Panc1 (cell line): Measurements from ENCODE around the gene CNTN3.

Source experiments
- POLR2AphosphoS5 ChIP-seq: IDR thresholded peaks from 2 replicates; pipeline ENCODE4 v1.6.1; 2012; ENCODE audit warnings: mild to moderate bottlenecking, low read depth, low read length, moderate library complexity
- SIN3A ChIP-seq: IDR thresholded peaks from 2 replicates; pipeline ENCODE4 v1.6.1; 2012; ENCODE audit warnings: low read depth, mild to moderate bottlenecking, low read length, moderate library complexity, borderline replicate concordance; ENCODE audit not compliant: insufficient read depth
- TCF7L2 ChIP-seq: IDR thresholded peaks from 2 replicates; pipeline ENCODE4 v1.6.1; 2011; ENCODE audit warnings: mild to moderate bottlenecking, low read depth, low read length, inconsistent platforms
- TF ChIP-seq, protein P1 (sequence below): fragments of 450-650 bp; IDR thresholded peaks from 2 replicates; pipeline ENCODE4 v1.5.1; 2017; ENCODE audit warnings: mild to moderate bottlenecking
- TF ChIP-seq, protein P2 (sequence below), 2 experiments: IDR thresholded peaks; 2 replicates each; pipeline ENCODE4 v1.6.1; 2011 to 2012; ENCODE audit warnings: low read depth in 2 of 2, control low read depth in 1 of 2, low read length in 1 of 2, mild to moderate bottlenecking in 1 of 2, moderate library complexity in 1 of 2; ENCODE audit not compliant: insufficient read depth in 1 of 2

DNA sequence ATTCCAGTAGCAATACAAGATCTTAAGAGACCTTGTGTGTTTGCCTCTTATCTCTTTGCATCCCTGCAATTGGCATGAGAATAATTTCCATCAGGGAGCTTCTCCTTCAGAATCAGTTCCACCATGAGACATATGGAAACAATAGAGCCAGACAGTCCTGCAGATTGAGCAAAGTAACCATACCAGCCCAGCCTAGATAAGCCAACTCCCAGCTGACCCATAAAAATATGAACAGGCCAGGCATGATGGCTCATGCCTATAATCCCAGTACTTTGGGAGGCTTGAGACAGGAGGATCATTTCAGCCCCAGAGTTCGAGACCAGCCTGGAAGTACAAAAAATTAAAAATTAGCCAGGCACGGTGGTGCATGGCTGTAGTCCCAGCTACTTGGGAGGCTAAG, 12.7 kb downstream of the CNTN3 start:
- TF ChIP-seq, protein P1, sequence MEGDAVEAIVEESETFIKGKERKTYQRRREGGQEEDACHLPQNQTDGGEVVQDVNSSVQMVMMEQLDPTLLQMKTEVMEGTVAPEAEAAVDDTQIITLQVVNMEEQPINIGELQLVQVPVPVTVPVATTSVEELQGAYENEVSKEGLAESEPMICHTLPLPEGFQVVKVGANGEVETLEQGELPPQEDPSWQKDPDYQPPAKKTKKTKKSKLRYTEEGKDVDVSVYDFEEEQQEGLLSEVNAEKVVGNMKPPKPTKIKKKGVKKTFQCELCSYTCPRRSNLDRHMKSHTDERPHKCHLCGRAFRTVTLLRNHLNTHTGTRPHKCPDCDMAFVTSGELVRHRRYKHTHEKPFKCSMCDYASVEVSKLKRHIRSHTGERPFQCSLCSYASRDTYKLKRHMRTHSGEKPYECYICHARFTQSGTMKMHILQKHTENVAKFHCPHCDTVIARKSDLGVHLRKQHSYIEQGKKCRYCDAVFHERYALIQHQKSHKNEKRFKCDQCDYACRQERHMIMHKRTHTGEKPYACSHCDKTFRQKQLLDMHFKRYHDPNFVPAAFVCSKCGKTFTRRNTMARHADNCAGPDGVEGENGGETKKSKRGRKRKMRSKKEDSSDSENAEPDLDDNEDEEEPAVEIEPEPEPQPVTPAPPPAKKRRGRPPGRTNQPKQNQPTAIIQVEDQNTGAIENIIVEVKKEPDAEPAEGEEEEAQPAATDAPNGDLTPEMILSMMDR: no peak
- no peak for TF ChIP-seq POLR2AphosphoS5
- no peak for TF ChIP-seq TCF7L2
- TF ChIP-seq, protein P2, sequence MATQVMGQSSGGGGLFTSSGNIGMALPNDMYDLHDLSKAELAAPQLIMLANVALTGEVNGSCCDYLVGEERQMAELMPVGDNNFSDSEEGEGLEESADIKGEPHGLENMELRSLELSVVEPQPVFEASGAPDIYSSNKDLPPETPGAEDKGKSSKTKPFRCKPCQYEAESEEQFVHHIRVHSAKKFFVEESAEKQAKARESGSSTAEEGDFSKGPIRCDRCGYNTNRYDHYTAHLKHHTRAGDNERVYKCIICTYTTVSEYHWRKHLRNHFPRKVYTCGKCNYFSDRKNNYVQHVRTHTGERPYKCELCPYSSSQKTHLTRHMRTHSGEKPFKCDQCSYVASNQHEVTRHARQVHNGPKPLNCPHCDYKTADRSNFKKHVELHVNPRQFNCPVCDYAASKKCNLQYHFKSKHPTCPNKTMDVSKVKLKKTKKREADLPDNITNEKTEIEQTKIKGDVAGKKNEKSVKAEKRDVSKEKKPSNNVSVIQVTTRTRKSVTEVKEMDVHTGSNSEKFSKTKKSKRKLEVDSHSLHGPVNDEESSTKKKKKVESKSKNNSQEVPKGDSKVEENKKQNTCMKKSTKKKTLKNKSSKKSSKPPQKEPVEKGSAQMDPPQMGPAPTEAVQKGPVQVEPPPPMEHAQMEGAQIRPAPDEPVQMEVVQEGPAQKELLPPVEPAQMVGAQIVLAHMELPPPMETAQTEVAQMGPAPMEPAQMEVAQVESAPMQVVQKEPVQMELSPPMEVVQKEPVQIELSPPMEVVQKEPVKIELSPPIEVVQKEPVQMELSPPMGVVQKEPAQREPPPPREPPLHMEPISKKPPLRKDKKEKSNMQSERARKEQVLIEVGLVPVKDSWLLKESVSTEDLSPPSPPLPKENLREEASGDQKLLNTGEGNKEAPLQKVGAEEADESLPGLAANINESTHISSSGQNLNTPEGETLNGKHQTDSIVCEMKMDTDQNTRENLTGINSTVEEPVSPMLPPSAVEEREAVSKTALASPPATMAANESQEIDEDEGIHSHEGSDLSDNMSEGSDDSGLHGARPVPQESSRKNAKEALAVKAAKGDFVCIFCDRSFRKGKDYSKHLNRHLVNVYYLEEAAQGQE (IDR thresholded peaks at IDR 0.05; ENCODE audit: insufficient read depth in 1 of 2, low read depth in 2 of 2, low read length in 1 of 2): no peak
- TF ChIP-seq SIN3A: no peak
